SK-N-SH (cell line): Measurements from ENCODE around the gene CHD5. TPM values are rescaled to one million over a fixed set of nuclear protein-coding genes. Genes with fewer than 3 reads are reported as not detected.

Experiments used
- CTCF ChIA-PET: fragments of 300-600, 350-600 bp; formaldehyde crosslinking; extraction: SDS; loops from one replicate; lab custom pipeline; 2021; lab: Yijun Ruan, JAX
- POLR2A ChIA-PET: fragments of 350-600 bp; sonication (Branson Sonifier 250); formaldehyde crosslinking; extraction: SDS; loops from one replicate; lab custom pipeline; 2020; ENCODE audit warnings: antibody characterized with exemption, inconsistent platforms; lab: Yijun Ruan, JAX
- DNase-seq: peaks from one replicate; pipeline ENCODE4 v3.0.0; 2012
- H2AFZ ChIP-seq: fragments of 200-600 bp; sonication (generic); 2 replicates; pipeline ENCODE4 v1.8.1; 2016; ENCODE audit warnings: antibody characterized with exemption, mild to moderate bottlenecking, low read depth
- H3F3A ChIP-seq: fragments of 200-600 bp; sonication (generic); replicated peaks from 2 replicates; pipeline ENCODE3; 2016; ENCODE audit warnings: antibody characterized with exemption, mild to moderate bottlenecking; ENCODE audit not compliant: insufficient read depth
- H3K27ac ChIP-seq, 2 experiments: fragments of 200-500 bp in 1 of 2; fragments of 200-600 bp in 1 of 2; sonication (Bioruptor generic) in 1 of 2; sonication (generic), shearing (Covaris generic) in 1 of 2; 2 replicates each; pipeline versions ENCODE4 v1.5.1 to v1.6.1; 2014 to 2016; ENCODE audit warnings: low read depth in 2 of 2, inconsistent platforms in 1 of 2, low read length in 1 of 2, mild to moderate bottlenecking in 1 of 2, mixed read lengths in 1 of 2
- H3K27me3 ChIP-seq: fragments of 200-600 bp; sonication (generic), shearing (Covaris generic); 2 replicates; pipeline ENCODE4 v1.6.1; 2016; ENCODE audit warnings: mixed run types; ENCODE audit not compliant: insufficient read depth
- H3K36me3 ChIP-seq, 2 experiments: fragments of 200-500 bp in 1 of 2; fragments of 200-600 bp in 1 of 2; sonication (Bioruptor generic) in 1 of 2; sonication (generic) in 1 of 2; replicated peaks in 1 of 2; 2 replicates each; pipeline versions ENCODE3 to v1.5.1; 2014 to 2016; ENCODE audit warnings: low read length in 1 of 2, mild to moderate bottlenecking in 1 of 2; ENCODE audit not compliant: insufficient read depth in 2 of 2, control insufficient read depth in 1 of 2
- H3K4me1 ChIP-seq, 2 experiments: fragments of 200-500 bp in 1 of 2; fragments of 200-600 bp in 1 of 2; sonication (Bioruptor generic) in 1 of 2; sonication (generic), shearing (Covaris generic) in 1 of 2; 2 replicates each; pipeline versions ENCODE4 v1.5.1 to v1.6.1; 2014 to 2016; ENCODE audit warnings: low read depth in 1 of 2, low read length in 1 of 2, mixed run types in 1 of 2; ENCODE audit not compliant: insufficient read depth in 2 of 2, control insufficient read depth in 1 of 2
- H3K4me2 ChIP-seq: fragments of 200-600 bp; sonication (generic), shearing (Covaris generic); 2 replicates; pipeline ENCODE4 v1.6.1; 2017; ENCODE audit warnings: mixed run types
- H3K4me3 ChIP-seq, 2 experiments: fragments of 200-500 bp in 1 of 2; fragments of 200-600 bp in 1 of 2; sonication (Bioruptor generic) in 1 of 2; sonication (generic), shearing (Covaris generic) in 1 of 2; 2 replicates each; pipeline versions ENCODE4 v1.5.1 to v1.8.1; 2014 to 2016; ENCODE audit warnings: low read depth in 2 of 2, inconsistent platforms in 1 of 2, low read length in 1 of 2, mild to moderate bottlenecking in 1 of 2, mixed read lengths in 1 of 2, moderate library complexity in 1 of 2
- H3K79me2 ChIP-seq: fragments of 200-600 bp; sonication (generic); 2 replicates; pipeline ENCODE4 v1.8.1; 2017; ENCODE audit warnings: mild to moderate bottlenecking; ENCODE audit not compliant: insufficient read depth
- H3K9ac ChIP-seq: fragments of 200-600 bp; sonication (generic); 2 replicates; pipeline ENCODE4 v1.6.1; 2017; ENCODE audit warnings: mixed run types
- H3K9me2 ChIP-seq: fragments of 200-600 bp; sonication (generic); 2 replicates; pipeline ENCODE4 v1.6.1; 2017; ENCODE audit warnings: mixed run types
- H3K9me3 ChIP-seq: fragments of 200-600 bp; sonication (generic); 2 replicates; pipeline ENCODE4 v1.6.1; 2017; ENCODE audit warnings: mixed run types, mild to moderate bottlenecking, moderate library complexity
- H4K20me1 ChIP-seq: fragments of 200-600 bp; sonication (generic); 2 replicates; pipeline ENCODE4 v1.6.1; 2017; ENCODE audit warnings: mild to moderate bottlenecking, mixed run types; ENCODE audit not compliant: insufficient read depth
- CHD2 ChIP-seq: fragments of 150-350 bp; IDR thresholded peaks from 2 replicates; pipeline ENCODE4 v1.6.1; 2018; ENCODE audit warnings: low read length; ENCODE audit not compliant: partially characterized antibody
- CTCF ChIP-seq: fragments of 200-600 bp; sonication (generic); IDR thresholded peaks from 2 replicates; pipeline ENCODE4 v1.6.1; 2017; ENCODE audit warnings: antibody characterized with exemption, mild to moderate bottlenecking, moderate library complexity
- FOSL2 ChIP-seq: IDR thresholded peaks from 2 replicates; pipeline ENCODE4 v1.4.0; 2012; ENCODE audit warnings: low read depth, mild to moderate bottlenecking, moderate library complexity, borderline replicate concordance
- FOXM1 ChIP-seq: IDR thresholded peaks from 2 replicates; pipeline ENCODE4 v1.4.0; 2012; ENCODE audit warnings: low read depth, mild to moderate bottlenecking
- GABPA ChIP-seq: IDR thresholded peaks from 2 replicates; pipeline ENCODE4 v1.4.0; 2012; ENCODE audit warnings: low read depth, mild to moderate bottlenecking
- GATA2 ChIP-seq: sonication (generic); formaldehyde crosslinking; IDR thresholded peaks from 2 replicates; pipeline ENCODE4 v1.5.0; 2020; ENCODE audit warnings: mild to moderate bottlenecking, missing genetic modification reagents
- NRF1 ChIP-seq: IDR thresholded peaks from 2 replicates; pipeline ENCODE4 v1.6.1; 2012; ENCODE audit warnings: low read depth, mild to moderate bottlenecking, low read length
- RAD21 ChIP-seq: IDR thresholded peaks from 2 replicates; pipeline ENCODE4 v1.6.1; 2012; ENCODE audit warnings: mild to moderate bottlenecking, low read length
- SMC3 ChIP-seq: IDR thresholded peaks from 2 replicates; pipeline ENCODE4 v1.6.1; 2012; ENCODE audit warnings: low read depth, low read length, improper control_type of control experiment
- TAF1 ChIP-seq: IDR thresholded peaks from 2 replicates; pipeline ENCODE4 v1.6.1; 2012; ENCODE audit warnings: low read depth, mild to moderate bottlenecking, low read length, moderate library complexity, borderline replicate concordance
- TCF12 ChIP-seq: IDR thresholded peaks from 2 replicates; pipeline ENCODE4 v1.4.0; 2012
- YY1 ChIP-seq: IDR thresholded peaks from 2 replicates; pipeline ENCODE4 v1.4.0; 2012; ENCODE audit warnings: low read depth, mild to moderate bottlenecking
- ZBTB33 ChIP-seq: IDR thresholded peaks from 2 replicates; pipeline ENCODE4 v1.4.0; 2012; ENCODE audit warnings: low read depth, borderline replicate concordance
- WGBS: methylation state at CpG from one replicate; pipeline ENCODE4 v1.1.6; 2017; ENCODE audit warnings: low lambda C conversion rate; 5-methylcytosine and 5-hydroxymethylcytosine counted together
- polyA plus RNA-seq, 3 experiments: library from polyadenylated mRNA; depleted of rRNA; stranded (reverse); fragments of >200 nt; gene quantifications; 2 replicates each; pipeline ENCODE4 v1.2.3, GENCODE V29; 2012

CHD5 gene
- polyA plus RNA-seq, 1 of the 3 experiments (the other 2 are of a cell fraction) = 0.26 TPM

- no peaks in the 10 kb centered on the region for H3K79me2 ChIP-seq
- no peak overlapping the region for H3K4me3 ChIP-seq
- H3F3A ChIP-seq = no peaks in the 10 kb centered on the region
- no peaks in the 10 kb centered on the region for H3K9me3 ChIP-seq
- TF ChIP-seq TAF1 (no peak), CHD2 (no peak), YY1 (no peak), TCF12 (no peak), ZBTB33 (no peak), SMC3 (no peak), GABPA (no peak), FOXM1 (no peak), CTCF (no peak)
- TF ChIP-seq, all 33 proteins: peak for 0
- Histone ChIP-seq H3K27ac (no peak overlapping the region), H4K20me1 (no peaks in the 10 kb centered on the region), H3K27me3 (no peaks in the 10 kb centered on the region), H3K36me3 (no peaks in the 10 kb centered on the region), H3K9ac (no peak overlapping the region), H3K9me2 (no peaks in the 10 kb centered on the region), H3K4me1 (peaks cover 0 to 5% of the 10 kb centered on the region in 2 experiments; a peak in 1 of 4 replicates), H2AFZ (no peak overlapping the region), H3K4me2 (no peak overlapping the region)
- ChIA-PET CTCF (interaction anchor here (1.0 to 2.6 kb wide), 7 partner anchors 10 to 55 kb away, joined by 3 to 9 read pairs (median 4); no protein-coding TSS in a partner anchor), POLR2A (no interaction called here)
- WGBS = 71% methylated on average over 6 of the region's 9 CpGs
- DNase-seq = no peak
Measured at GRCh38 chr1:6093611-6094010, 86.5 kb downstream of the CHD5 start.

- Histone ChIP-seq H3K27me3 (no peaks in the 10 kb centered on the region), H3K4me3 (no peak overlapping the region), H3K27ac (no peak overlapping the region), H4K20me1 (no peaks in the 10 kb centered on the region), H2AFZ (no peak overlapping the region), H3K36me3 (no peaks in the 10 kb centered on the region), H3K9ac (no peak overlapping the region), H3K9me3 (no peaks in the 10 kb centered on the region), H3K79me2 (no peaks in the 10 kb centered on the region), H3K4me1 (peaks cover 0 to 3% of the 10 kb centered on the region in 2 experiments; a peak in 1 of 4 replicates), H3K9me2 (no peaks in the 10 kb centered on the region), H3K4me2 (no peak overlapping the region), H3F3A (no peaks in the 10 kb centered on the region)
- POLR2A ChIA-PET = no interaction called here
- CTCF ChIA-PET = interaction anchor here (1.2 to 2.6 kb wide), 3 partner anchors 12 to 78 kb away, joined by 4 to 7 read pairs (median 4); no protein-coding TSS in a partner anchor
- no peak for DNase-seq
- TF ChIP-seq NRF1 = no peak
- TF ChIP-seq ZBTB33 = no peak
- TF ChIP-seq CHD2 = no peak
- TF ChIP-seq FOSL2 = no peak
- TF ChIP-seq RAD21 = no peak
- no peak for TF ChIP-seq GATA2
- TF ChIP-seq SMC3 = no peak
- TF ChIP-seq FOXM1 = no peak
- WGBS = 63% methylated on average over 10 of the region's 10 CpGs
Measured at GRCh38 chr1:6093071-6093470, 87.0 kb downstream of the CHD5 start.
